Measurements from ENCODE around the gene KCTD21. TPM values are rescaled to one million over a fixed set of nuclear protein-coding genes. Genes with fewer than 3 reads are reported as not detected.

The KCTD21 gene
- total and polyA plus RNA-seq, 8 donors: 2.9 to 62.4 (median 3.7) TPM; not detected in 1

DNA sequence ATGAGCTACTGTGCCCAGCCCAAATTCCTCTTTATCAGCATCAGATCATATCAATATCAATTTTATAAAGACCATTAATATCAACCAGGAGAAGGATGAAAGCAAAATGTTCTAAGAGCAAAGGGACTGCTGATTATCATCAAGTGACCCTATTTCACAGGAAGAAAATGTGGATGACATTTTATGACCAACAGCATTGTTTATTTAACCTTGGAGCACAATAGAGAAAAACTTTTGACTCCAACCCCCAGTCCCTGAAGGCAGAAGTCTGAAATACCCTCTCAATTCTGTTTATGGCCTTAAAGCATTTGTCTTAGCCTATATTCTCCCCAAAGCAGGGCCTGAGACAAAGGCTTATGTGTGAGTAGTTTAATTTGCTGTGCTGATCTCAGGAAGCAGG, 37.7 kb downstream of the KCTD21 start:
- H3K4me3 ChIP-seq: no peak overlapping the region
- peaks cover 0 to 7% (median 0%) of the 10 kb centered on the region in 4 donors for H3K4me1 ChIP-seq
- H3K27ac ChIP-seq: no peak overlapping the region
- no peaks in the 10 kb centered on the region for H3K9me3 ChIP-seq
- no peaks in the 10 kb centered on the region for H3K27me3 ChIP-seq
- no peak for DNase-seq
- TF ChIP-seq, protein P1, sequence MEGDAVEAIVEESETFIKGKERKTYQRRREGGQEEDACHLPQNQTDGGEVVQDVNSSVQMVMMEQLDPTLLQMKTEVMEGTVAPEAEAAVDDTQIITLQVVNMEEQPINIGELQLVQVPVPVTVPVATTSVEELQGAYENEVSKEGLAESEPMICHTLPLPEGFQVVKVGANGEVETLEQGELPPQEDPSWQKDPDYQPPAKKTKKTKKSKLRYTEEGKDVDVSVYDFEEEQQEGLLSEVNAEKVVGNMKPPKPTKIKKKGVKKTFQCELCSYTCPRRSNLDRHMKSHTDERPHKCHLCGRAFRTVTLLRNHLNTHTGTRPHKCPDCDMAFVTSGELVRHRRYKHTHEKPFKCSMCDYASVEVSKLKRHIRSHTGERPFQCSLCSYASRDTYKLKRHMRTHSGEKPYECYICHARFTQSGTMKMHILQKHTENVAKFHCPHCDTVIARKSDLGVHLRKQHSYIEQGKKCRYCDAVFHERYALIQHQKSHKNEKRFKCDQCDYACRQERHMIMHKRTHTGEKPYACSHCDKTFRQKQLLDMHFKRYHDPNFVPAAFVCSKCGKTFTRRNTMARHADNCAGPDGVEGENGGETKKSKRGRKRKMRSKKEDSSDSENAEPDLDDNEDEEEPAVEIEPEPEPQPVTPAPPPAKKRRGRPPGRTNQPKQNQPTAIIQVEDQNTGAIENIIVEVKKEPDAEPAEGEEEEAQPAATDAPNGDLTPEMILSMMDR (IDR thresholded peaks at IDR 0.05): no peak
- TF ChIP-seq POLR2AphosphoS5 (IDR thresholded peaks at IDR 0.05) (no peak), EP300 (IDR thresholded peaks at IDR 0.05) (no peak), POLR2A (IDR thresholded peaks at IDR 0.05) (no peak)
- intact Hi-C loops (cut with DNase I; ENCODE audit: low total_unique reads): no loop called here
- no peaks in the 10 kb centered on the region for H3K36me3 ChIP-seq

DNA sequence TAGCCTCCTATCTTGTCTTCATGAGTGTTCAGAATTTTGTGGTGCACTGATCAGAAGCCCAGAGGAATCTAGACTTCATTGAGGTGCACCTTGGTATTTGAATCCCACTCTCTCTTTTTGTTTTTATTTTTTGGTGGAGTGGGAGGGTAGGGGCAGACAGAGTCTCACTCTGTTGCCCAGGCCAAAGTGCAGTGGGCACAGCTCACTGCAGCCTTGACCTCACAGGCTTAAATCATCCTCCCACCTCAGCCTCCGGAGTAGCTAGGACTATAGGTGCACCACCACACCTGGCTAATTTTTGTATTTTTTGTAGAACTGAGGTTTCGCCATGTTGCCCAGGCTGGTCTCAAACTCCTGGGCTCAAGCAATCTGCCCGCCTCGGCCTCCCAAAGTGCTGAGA, 38.1 kb downstream of the KCTD21 start:
- intact Hi-C loops (cut with DNase I; ENCODE audit: low total_unique reads): no loop called here
- Histone ChIP-seq H3K27me3 (no peaks in the 10 kb centered on the region), H3K27ac (no peak overlapping the region), H3K9me3 (no peaks in the 10 kb centered on the region), H3K36me3 (no peaks in the 10 kb centered on the region), H3K4me3 (no peak overlapping the region), H3K4me1 (peaks cover 0 to 7% (median 0%) of the 10 kb centered on the region in 4 donors)
- 92 to 95% (median 93%) methylated on average over 4 of the region's 4 CpGs for WGBS, 5 donors
- no peak for DNase-seq
- TF ChIP-seq EP300 (IDR thresholded peaks at IDR 0.05) (no peak), POLR2AphosphoS5 (IDR thresholded peaks at IDR 0.05) (no peak), POLR2A (IDR thresholded peaks at IDR 0.05) (no peak)
- TF ChIP-seq, protein P1 (IDR thresholded peaks at IDR 0.05): no peak

DNA sequence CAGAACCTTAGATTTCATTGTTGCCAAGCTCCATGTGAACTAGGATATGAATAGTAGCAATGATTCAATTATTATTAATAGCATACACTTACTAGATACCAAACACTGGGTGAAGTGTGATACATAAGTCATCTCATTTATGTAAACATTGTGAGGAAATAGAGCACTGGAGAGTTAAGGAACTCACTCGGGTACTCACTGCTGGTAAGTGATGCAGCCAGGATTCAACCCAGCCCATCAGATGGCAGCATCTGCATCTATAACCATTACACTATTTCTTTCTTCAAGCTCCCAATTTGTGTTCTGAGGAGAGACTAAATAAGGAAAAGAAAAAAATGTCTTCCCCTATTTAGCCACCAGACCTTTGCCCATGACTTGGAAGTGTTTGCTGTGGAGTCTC, 38.8 kb downstream of the KCTD21 start:
- intact Hi-C loops (cut with DNase I; ENCODE audit: low total_unique reads): no loop called here
- peak in 1 of 2 donors; percentile 36 for DNase-seq
- H3K4me3 ChIP-seq: no peak overlapping the region
- TF ChIP-seq EP300 (IDR thresholded peaks at IDR 0.05): no peak
- TF ChIP-seq, protein P1 (IDR thresholded peaks at IDR 0.05): no peak
- TF ChIP-seq POLR2A (IDR thresholded peaks at IDR 0.05): no peak
- no peak for TF ChIP-seq POLR2AphosphoS5 (IDR thresholded peaks at IDR 0.05)
- H3K27me3 ChIP-seq: no peaks in the 10 kb centered on the region
- no peaks in the 10 kb centered on the region for H3K36me3 ChIP-seq
- 20 to 37% (median 27%) methylated on average over 1 of the region's 1 CpG for WGBS, 5 donors
- peaks cover 0 to 7% (median 0%) of the 10 kb centered on the region in 4 donors for H3K4me1 ChIP-seq
- no peaks in the 10 kb centered on the region for H3K9me3 ChIP-seq
- H3K27ac ChIP-seq: no peak overlapping the region

DNA sequence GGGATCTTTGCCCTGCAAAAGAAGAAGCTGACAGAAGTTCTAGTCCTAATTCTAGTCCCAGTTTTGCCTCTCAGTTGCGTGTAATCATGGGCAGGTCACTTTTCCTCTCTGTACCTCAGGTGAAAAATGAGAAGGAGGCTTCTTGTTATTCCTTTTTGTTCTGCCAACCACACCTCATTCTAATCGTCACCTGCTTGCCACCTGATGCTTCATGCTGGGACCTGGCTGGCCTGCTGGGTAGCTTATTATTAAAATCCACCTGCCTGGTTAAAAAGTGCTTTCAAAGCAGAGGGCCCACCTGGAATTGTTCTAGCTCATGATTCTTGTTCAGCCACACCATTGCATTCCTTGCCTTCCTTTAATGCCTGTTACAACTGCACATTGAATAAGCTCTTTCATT, 40.6 kb downstream of the KCTD21 start:
- 72 to 88% (median 75%) methylated on average over 2 of the region's 2 CpGs for WGBS, 5 donors
- Histone ChIP-seq H3K9me3 (no peaks in the 10 kb centered on the region), H3K4me3 (no peak overlapping the region), H3K27ac (no peak overlapping the region), H3K36me3 (no peaks in the 10 kb centered on the region), H3K27me3 (no peaks in the 10 kb centered on the region), H3K4me1 (peaks cover 0 to 7% (median 0%) of the 10 kb centered on the region in 4 donors)
- intact Hi-C loops (cut with DNase I; ENCODE audit: low total_unique reads): no loop called here
- no peak for TF ChIP-seq POLR2A (IDR thresholded peaks at IDR 0.05)
- no peak for TF ChIP-seq POLR2AphosphoS5 (IDR thresholded peaks at IDR 0.05)
- TF ChIP-seq, protein P1 (IDR thresholded peaks at IDR 0.05): no peak
- no peak for TF ChIP-seq EP300 (IDR thresholded peaks at IDR 0.05)
- peak in 1 of 2 donors; percentile 24 for DNase-seq
